IMR-90 (cell line): ENCODE data around the gene ARSJ. TPM values are rescaled to one million over a fixed set of nuclear protein-coding genes. Genes with fewer than 3 reads are reported as not detected.

Experiments used
- ATAC-seq: fragments of 200-7000 bp; cut with Tn5 transposase; 2 replicates; pipeline ENCODE4 v1.9.1; 2020; ENCODE audit warnings: low read depth, mild to moderate bottlenecking, moderate library complexity
- BruUV-seq: library from RNA; stranded (reverse); fragments of 400-500 nt; replicated peaks from 2 replicates; lab custom pipeline; 2021; lab: Mats Ljungman, UMichigan
- CTCF ChIA-PET: fragments of 300-600 bp; formaldehyde crosslinking; extraction: SDS; loops from one replicate; lab custom pipeline; 2021; ENCODE audit warnings: antibody characterized with exemption; lab: Yijun Ruan, JAX
- POLR2A ChIA-PET: fragments of 300-600 bp; sonication (Branson Sonifier 250); formaldehyde crosslinking; loops from one replicate; lab custom pipeline; 2022; ENCODE audit warnings: antibody characterized with exemption; ENCODE audit not compliant: unreplicated experiment; lab: Charles Lee
- DNase-seq: peaks from one replicate; pipeline ENCODE4 v3.0.0; 2013
- H2AFZ ChIP-seq: replicated peaks from 2 replicates; pipeline ENCODE3; 2013; ENCODE audit warnings: low read length, mild to moderate bottlenecking; ENCODE audit not compliant: poor library complexity
- H2AK5ac ChIP-seq: 2 replicates; pipeline ENCODE4 v1.6.1; 2013; ENCODE audit warnings: low read depth, low read length, inconsistent platforms
- H2AK9ac ChIP-seq: replicated peaks from 2 replicates; pipeline ENCODE3; 2013; ENCODE audit warnings: mild to moderate bottlenecking, low read depth, low read length, moderate library complexity; ENCODE audit not compliant: poor library complexity
- H2BK120ac ChIP-seq: 2 replicates; pipeline ENCODE4 v1.6.1; 2013; ENCODE audit warnings: low read depth, low read length, inconsistent platforms
- H2BK15ac ChIP-seq: 3 replicates; pipeline ENCODE4 v1.6.1; 2013; ENCODE audit warnings: low read depth, low read length, inconsistent platforms
- H2BK20ac ChIP-seq: 2 replicates; pipeline ENCODE4 v1.6.1; 2013; ENCODE audit warnings: low read depth, mild to moderate bottlenecking, inconsistent platforms, low read length, moderate library complexity
- H2BK5ac ChIP-seq: 2 replicates; pipeline ENCODE4 v1.6.1; 2013; ENCODE audit warnings: mild to moderate bottlenecking, low read depth, low read length, inconsistent platforms; ENCODE audit not compliant: poor library complexity, severe bottlenecking
- H3K14ac ChIP-seq: replicated peaks from 2 replicates; pipeline ENCODE4 v1.6.1; 2013; ENCODE audit warnings: low read depth, low read length, inconsistent platforms
- H3K18ac ChIP-seq: 2 replicates; pipeline ENCODE4 v1.6.1; 2013; ENCODE audit warnings: low read depth, low read length, control low read depth
- H3K23ac ChIP-seq: 2 replicates; pipeline ENCODE4 v1.6.1; 2013; ENCODE audit warnings: low read depth, low read length, inconsistent platforms
- H3K27ac ChIP-seq: 2 replicates; pipeline ENCODE4 v1.5.1; 2013; ENCODE audit warnings: mild to moderate bottlenecking, control low read depth, low read length; ENCODE audit not compliant: insufficient read depth
- H3K27me3 ChIP-seq: 2 replicates; pipeline ENCODE4 v1.6.1; 2013; ENCODE audit warnings: low read length; ENCODE audit not compliant: control insufficient read depth, insufficient read depth
- H3K36me3 ChIP-seq: 2 replicates; pipeline ENCODE4 v1.6.1; 2013; ENCODE audit warnings: low read length, mixed read lengths; ENCODE audit not compliant: control insufficient read depth, insufficient read depth
- H3K4ac ChIP-seq: 2 replicates; pipeline ENCODE4 v1.6.1; 2013; ENCODE audit warnings: low read depth, low read length, inconsistent platforms
- H3K4me1 ChIP-seq: 2 replicates; pipeline ENCODE4 v1.6.1; 2013; ENCODE audit warnings: low read length, mixed read lengths; ENCODE audit not compliant: control insufficient read depth, insufficient read depth
- H3K4me2 ChIP-seq: 2 replicates; pipeline ENCODE4 v1.6.1; 2013; ENCODE audit warnings: low read depth, mild to moderate bottlenecking, control low read depth, low read length, moderate library complexity
- H3K4me3 ChIP-seq: 2 replicates; pipeline ENCODE4 v1.5.1; 2013; ENCODE audit warnings: low read depth, mild to moderate bottlenecking, control low read depth, low read length, moderate library complexity; ENCODE audit not compliant: insufficient read depth
- H3K56ac ChIP-seq: 2 replicates; pipeline ENCODE4 v1.6.1; 2013; ENCODE audit warnings: low read length, inconsistent platforms; ENCODE audit not compliant: insufficient read depth; ENCODE audit errors: extremely low read depth
- H3K79me1 ChIP-seq, 2 experiments: 2 replicates each; pipeline ENCODE4 v1.6.1; 2013; ENCODE audit warnings: low read length in 2 of 2, inconsistent platforms in 1 of 2, low read depth in 1 of 2
- H3K9ac ChIP-seq: 2 replicates; pipeline ENCODE4 v1.6.1; 2013; ENCODE audit warnings: low read depth, low read length, control low read depth
- H3K9me1 ChIP-seq: 2 replicates; pipeline ENCODE4 v1.6.1; 2013; ENCODE audit warnings: low read length, inconsistent platforms; ENCODE audit not compliant: insufficient read depth
- H3K9me3 ChIP-seq: 2 replicates; pipeline ENCODE4 v1.6.1; 2013; ENCODE audit warnings: low read length; ENCODE audit not compliant: control insufficient read depth, insufficient read depth
- H4K20me1 ChIP-seq: 2 replicates; pipeline ENCODE4 v1.6.1; 2013; ENCODE audit warnings: low read length, inconsistent platforms; ENCODE audit not compliant: insufficient read depth
- H4K5ac ChIP-seq: 2 replicates; pipeline ENCODE4 v1.6.1; 2013; ENCODE audit warnings: mild to moderate bottlenecking, low read depth, low read length, control low read depth
- H4K8ac ChIP-seq, 2 experiments: 2 replicates each; pipeline ENCODE4 v1.6.1; 2013; ENCODE audit warnings: low read depth in 2 of 2, low read length in 2 of 2, control low read depth in 1 of 2, inconsistent platforms in 1 of 2
- H4K91ac ChIP-seq: 2 replicates; pipeline ENCODE4 v1.6.1; 2013; ENCODE audit warnings: low read depth, low read length, inconsistent platforms; ENCODE audit not compliant: insufficient read depth
- BHLHE40 ChIP-seq: fragments of 150-350 bp; IDR thresholded peaks from 2 replicates; pipeline ENCODE4 v1.6.1; 2016; ENCODE audit warnings: mild to moderate bottlenecking, low read depth, low read length
- FOS ChIP-seq: fragments of 150-350 bp; IDR thresholded peaks from 2 replicates; pipeline ENCODE4 v1.6.1; 2016; ENCODE audit warnings: low read depth, low read length
- WGBS, 2 experiments: methylation state at CpG; one replicate each; pipeline versions ENCODE4 v1.1.5 to v1.1.7; 2013; ENCODE audit warnings: missing lambda C conversion rate in 2 of 2; ENCODE audit not compliant: insufficient read length in 1 of 2; ENCODE audit errors: extremely low coverage in 2 of 2; 5-methylcytosine and 5-hydroxymethylcytosine counted together
- dilution Hi-C: fragments of 300-500 bp; cut with HindIII; formaldehyde crosslinking; loops from one replicate; pipeline ENCODE4 v1.14.3; 2018; ENCODE audit warnings: low sequenced_read_pairs; ENCODE audit not compliant: unreplicated experiment
- in situ Hi-C: fragments of 300-500 bp; cut with MboI; formaldehyde crosslinking; loops from 3 replicates; pipeline ENCODE4 v1.14.3; 2019; ENCODE audit warnings: low sequenced_read_pairs, inconsistent platforms, mixed read lengths
- intact Hi-C: fragments of 100-400 bp; cut with micrococcal nuclease; formaldehyde crosslinking; loops from 2 replicates; pipeline ENCODE4 v1.10.0; 2022
- polyA plus RNA-seq, 3 experiments: library from polyadenylated mRNA; depleted of rRNA; stranded (reverse); fragments of >200 nt; gene quantifications; 2 replicates each; pipeline ENCODE4 v1.2.3, GENCODE V29; 2012; ENCODE audit warnings: low replicate concordance in 1 of 3
- total RNA-seq: library from RNA; depleted of rRNA; stranded (reverse); fragments of >200 nt; gene quantifications from 2 replicates; pipeline ENCODE4 v1.2.3, GENCODE V29; 2012

Gene ARSJ
- total and polyA plus RNA-seq, 2 of the 4 experiments (the other 2 are of a cell fraction): 47.7 to 143 TPM

DNA sequence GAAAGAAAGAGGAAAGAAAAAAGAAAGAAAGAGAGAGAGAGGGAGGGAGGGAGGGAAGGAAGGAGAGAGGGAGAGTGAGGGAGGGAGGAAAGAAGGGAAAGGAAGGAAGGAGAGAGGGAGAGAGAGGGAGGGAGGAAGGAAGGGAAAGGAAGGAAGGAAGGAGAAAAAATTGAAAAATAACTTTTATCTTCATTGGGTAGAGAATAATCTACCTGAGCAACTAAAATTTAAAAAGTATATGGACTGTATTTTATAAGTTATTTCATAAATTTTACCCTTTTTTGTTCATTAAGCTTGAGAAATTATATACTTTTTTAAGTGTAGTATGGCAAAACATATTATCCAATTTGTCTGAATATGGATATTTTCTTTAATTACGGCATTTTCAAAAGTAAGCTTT is 32.0 kb downstream of the ARSJ start:
- H3K9me3 ChIP-seq: no peaks in the 10 kb centered on the region
- peaks cover 20% of the 10 kb centered on the region for H3K4me1 ChIP-seq
- H2AK9ac ChIP-seq: no peak overlapping the region
- H3K23ac ChIP-seq: no peak overlapping the region
- dilution Hi-C loops (no loop called here), in situ Hi-C loops (no loop called here), intact Hi-C loops (no loop called here)
- H3K18ac ChIP-seq: no peak overlapping the region
- no TSS peak for BruUV-seq
- ChIA-PET POLR2A (no interaction called here), CTCF (interaction anchor here (0.6 to 1.2 kb wide), 4 partner anchors 32 to 411 kb away, joined by 3 to 4 read pairs (median 3); no protein-coding TSS in a partner anchor)
- H3K9ac ChIP-seq: no peak overlapping the region
- no peak overlapping the region for H3K14ac ChIP-seq
- no peak overlapping the region for H2AFZ ChIP-seq
- H2AK5ac ChIP-seq: no peak overlapping the region
- H4K91ac ChIP-seq: no peak overlapping the region
- no peak overlapping the region for H4K5ac ChIP-seq
- peaks cover 23 to 69% of the 10 kb centered on the region in 2 experiments for H3K79me1 ChIP-seq
- H3K56ac ChIP-seq: no peak overlapping the region
- H3K4me3 ChIP-seq: no peak overlapping the region
- no peak overlapping the region for H3K4me2 ChIP-seq
- no CpG with 5 or more reads among the region's 1 CpG for WGBS, 2 experiments
- TF ChIP-seq BHLHE40 (no peak), FOS (no peak)
- no peak overlapping the region for H2BK15ac ChIP-seq
- no peak overlapping the region for H2BK5ac ChIP-seq
- no peak overlapping the region for H3K4ac ChIP-seq
- H4K20me1 ChIP-seq: peaks cover 10% of the 10 kb centered on the region; the same call in 1 of the 2 replicates
- no peak for ATAC-seq
- H3K9me1 ChIP-seq: peaks cover 10% of the 10 kb centered on the region
- no peaks in the 10 kb centered on the region for H3K27me3 ChIP-seq
- H3K36me3 ChIP-seq: peaks cover 6% of the 10 kb centered on the region
- H4K8ac ChIP-seq: no peak overlapping the region
- no peak for DNase-seq
- H2BK20ac ChIP-seq: no peak overlapping the region
- H3K27ac ChIP-seq: no peak overlapping the region
- no peak overlapping the region for H2BK120ac ChIP-seq
